Measurements from ENCODE around the gene GTF2A1. TPM values are rescaled to one million over a fixed set of nuclear protein-coding genes. Genes with fewer than 3 reads are reported as not detected.

Gene GTF2A1
- 29.5 TPM for polyA plus RNA-seq (2013, experiment 1 of 2)
- 30.9 TPM for polyA plus RNA-seq (2013, experiment 2 of 2)

- Histone ChIP-seq H3K27ac (ENCODE audit: low read depth, low read length) (peak within 1 kb of the TSS; percentile 98), H3K4me3 (ENCODE audit: low read length) (peak within 1 kb of the TSS; percentile 97), H3K27me3 (ENCODE audit: insufficient read depth, low read length) (no peaks in the 10 kb centered on the region), H3K4me1 (ENCODE audit: insufficient read depth, low read length) (peaks cover 33% of the 10 kb centered on the region), H3K9ac (ENCODE audit: low read depth, low read length) (peak within 1 kb of the TSS; percentile 99), H3K9me3 (ENCODE audit: insufficient read depth, low read depth, low read length) (no peaks in the 10 kb centered on the region), H3K36me3 (ENCODE audit: insufficient read depth, low read length) (peaks cover 10% of the 10 kb centered on the region)
- WGBS: under 1% methylated on average over 81 of the region's 84 CpGs
Measured at GRCh38 chr14:81220830-81221578, at the start of gene GTF2A1. TSS of gene GTF2A1 (minus strand) at chr14:81220959. CDS start at chr14:81220518, 441 bp downstream.

GRCh38 chr14:81269979-81270375 is 49.2 kb upstream of the GTF2A1 start:
- Histone ChIP-seq H3K4me3 (ENCODE audit: low read length) (no peak overlapping the region), H3K9me3 (ENCODE audit: insufficient read depth, low read depth, low read length) (no peaks in the 10 kb centered on the region), H3K36me3 (ENCODE audit: insufficient read depth, low read length) (peaks cover 16% of the 10 kb centered on the region; the same call in 1 of the 2 replicates), H3K27me3 (ENCODE audit: insufficient read depth, low read length) (no peaks in the 10 kb centered on the region), H3K4me1 (ENCODE audit: insufficient read depth, low read length) (peaks cover 11% of the 10 kb centered on the region; the same call in 1 of the 2 replicates), H3K9ac (ENCODE audit: low read depth, low read length) (no peak overlapping the region), H3K27ac (ENCODE audit: low read depth, low read length) (no peak overlapping the region)
- WGBS: 98% methylated on average over 3 of the region's 3 CpGs

- Histone ChIP-seq H3K9ac (ENCODE audit: low read depth, low read length) (no peak overlapping the region), H3K27me3 (ENCODE audit: insufficient read depth, low read length) (no peaks in the 10 kb centered on the region)
- 64% methylated on average over 7 of the region's 7 CpGs for WGBS
Measured at GRCh38 chr14:81269100-81269978, 48.6 kb upstream of the GTF2A1 start.

GRCh38 chr14:81268016-81268416 is 47.3 kb upstream of the GTF2A1 start:
- Histone ChIP-seq H3K4me3 (ENCODE audit: low read length) (no peak overlapping the region), H3K9ac (ENCODE audit: low read depth, low read length) (no peak overlapping the region), H3K27ac (ENCODE audit: low read depth, low read length) (0 out of 2 replicates have a peak overlapping the region, but pooled peaks have one; percentile 1), H3K27me3 (ENCODE audit: insufficient read depth, low read length) (no peaks in the 10 kb centered on the region), H3K36me3 (ENCODE audit: insufficient read depth, low read length) (peaks cover 17% of the 10 kb centered on the region; the same call in 1 of the 2 replicates), H3K9me3 (ENCODE audit: insufficient read depth, low read depth, low read length) (no peaks in the 10 kb centered on the region), H3K4me1 (ENCODE audit: insufficient read depth, low read length) (peaks cover 18% of the 10 kb centered on the region)
- WGBS: 80% methylated on average over 2 of the region's 3 CpGs

More at GRCh38 chr14:81269100-81269978, 48.6 kb upstream of the GTF2A1 start:
- Histone ChIP-seq H3K27ac (ENCODE audit: low read depth, low read length) (no peak overlapping the region), H3K9me3 (ENCODE audit: insufficient read depth, low read depth, low read length) (no peaks in the 10 kb centered on the region), H3K4me3 (ENCODE audit: low read length) (no peak overlapping the region), H3K36me3 (ENCODE audit: insufficient read depth, low read length) (peaks cover 16% of the 10 kb centered on the region; the same call in 1 of the 2 replicates), H3K4me1 (ENCODE audit: insufficient read depth, low read length) (peaks cover 12% of the 10 kb centered on the region)

- no peaks in the 10 kb centered on the region for H3K9me3 ChIP-seq (ENCODE audit: insufficient read depth, low read depth, low read length)
- H3K4me1 ChIP-seq (ENCODE audit: insufficient read depth, low read length): peaks cover 24% of the 10 kb centered on the region
- H3K9ac ChIP-seq (ENCODE audit: low read depth, low read length): no peak overlapping the region
- no peak overlapping the region for H3K27ac ChIP-seq (ENCODE audit: low read depth, low read length)
- 98% methylated on average over 2 of the region's 3 CpGs for WGBS
- H3K27me3 ChIP-seq (ENCODE audit: insufficient read depth, low read length): no peaks in the 10 kb centered on the region
- no peak overlapping the region for H3K4me3 ChIP-seq (ENCODE audit: low read length)
- H3K36me3 ChIP-seq (ENCODE audit: insufficient read depth, low read length): peaks cover 22% of the 10 kb centered on the region; the same call in 1 of the 2 replicates
Measured at GRCh38 chr14:81265636-81266169, 44.9 kb upstream of the GTF2A1 start.

- Histone ChIP-seq H3K36me3 (ENCODE audit: insufficient read depth, low read length) (peaks cover 22% of the 10 kb centered on the region; the same call in 1 of the 2 replicates), H3K27ac (ENCODE audit: low read depth, low read length) (no peak overlapping the region), H3K9ac (ENCODE audit: low read depth, low read length) (no peak overlapping the region), H3K4me3 (ENCODE audit: low read length) (no peak overlapping the region), H3K4me1 (ENCODE audit: insufficient read depth, low read length) (peaks cover 21% of the 10 kb centered on the region), H3K27me3 (ENCODE audit: insufficient read depth, low read length) (no peaks in the 10 kb centered on the region), H3K9me3 (ENCODE audit: insufficient read depth, low read depth, low read length) (no peaks in the 10 kb centered on the region)
- no CpG with 5 or more reads among the region's 1 CpG for WGBS
Measured at GRCh38 chr14:81264671-81265070, 43.9 kb upstream of the GTF2A1 start.

GRCh38 chr14:81263777-81264410 is 43.1 kb upstream of the GTF2A1 start:
- H3K27ac ChIP-seq (ENCODE audit: low read depth, low read length): no peak overlapping the region
- peaks cover 22% of the 10 kb centered on the region; the same call in 1 of the 2 replicates for H3K36me3 ChIP-seq (ENCODE audit: insufficient read depth, low read length)
- H3K27me3 ChIP-seq (ENCODE audit: insufficient read depth, low read length): no peaks in the 10 kb centered on the region
- WGBS: 92% methylated on average over 3 of the region's 4 CpGs
- H3K9ac ChIP-seq (ENCODE audit: low read depth, low read length): no peak overlapping the region
- peaks cover 19% of the 10 kb centered on the region for H3K4me1 ChIP-seq (ENCODE audit: insufficient read depth, low read length)
- H3K9me3 ChIP-seq (ENCODE audit: insufficient read depth, low read depth, low read length): no peaks in the 10 kb centered on the region
- H3K4me3 ChIP-seq (ENCODE audit: low read length): no peak overlapping the region

- peaks cover 6% of the 10 kb centered on the region; the same call in 1 of the 2 replicates for H3K36me3 ChIP-seq (ENCODE audit: insufficient read depth, low read length)
- no peak overlapping the region for H3K4me3 ChIP-seq (ENCODE audit: low read length)
- H3K4me1 ChIP-seq (ENCODE audit: insufficient read depth, low read length): peaks cover 19% of the 10 kb centered on the region
- no peaks in the 10 kb centered on the region for H3K9me3 ChIP-seq (ENCODE audit: insufficient read depth, low read depth, low read length)
- no peaks in the 10 kb centered on the region for H3K27me3 ChIP-seq (ENCODE audit: insufficient read depth, low read length)
- WGBS: 90% methylated on average over 3 of the region's 3 CpGs
- no peak overlapping the region for H3K27ac ChIP-seq (ENCODE audit: low read depth, low read length)
- no peak overlapping the region for H3K9ac ChIP-seq (ENCODE audit: low read depth, low read length)
Measured at GRCh38 chr14:81261176-81261575, 40.4 kb upstream of the GTF2A1 start.

GRCh38 chr14:81260732-81261131 is 40.0 kb upstream of the GTF2A1 start:
- H3K9ac ChIP-seq (ENCODE audit: low read depth, low read length): no peak overlapping the region
- no peak overlapping the region for H3K27ac ChIP-seq (ENCODE audit: low read depth, low read length)
- no peaks in the 10 kb centered on the region for H3K27me3 ChIP-seq (ENCODE audit: insufficient read depth, low read length)
- peaks cover 19% of the 10 kb centered on the region for H3K4me1 ChIP-seq (ENCODE audit: insufficient read depth, low read length)
- peaks cover 6% of the 10 kb centered on the region; the same call in 1 of the 2 replicates for H3K36me3 ChIP-seq (ENCODE audit: insufficient read depth, low read length)
- WGBS: 97% methylated on average over 3 of the region's 3 CpGs
- H3K9me3 ChIP-seq (ENCODE audit: insufficient read depth, low read depth, low read length): no peaks in the 10 kb centered on the region
- no peak overlapping the region for H3K4me3 ChIP-seq (ENCODE audit: low read length)

GRCh38 chr14:81256289-81256960 is 35.7 kb upstream of the GTF2A1 start:
- WGBS: 78% methylated on average over 2 of the region's 2 CpGs
- no peak overlapping the region for H3K9ac ChIP-seq (ENCODE audit: low read depth, low read length)
- H3K36me3 ChIP-seq (ENCODE audit: insufficient read depth, low read length): peaks cover 2% of the 10 kb centered on the region; the same call in 1 of the 2 replicates
- no peaks in the 10 kb centered on the region for H3K4me1 ChIP-seq (ENCODE audit: insufficient read depth, low read length)
- no peak overlapping the region for H3K27ac ChIP-seq (ENCODE audit: low read depth, low read length)
- no peaks in the 10 kb centered on the region for H3K27me3 ChIP-seq (ENCODE audit: insufficient read depth, low read length)
- H3K9me3 ChIP-seq (ENCODE audit: insufficient read depth, low read depth, low read length): no peaks in the 10 kb centered on the region
- no peak overlapping the region for H3K4me3 ChIP-seq (ENCODE audit: low read length)
